HG03066 (cell line): ENCODE results near the gene NEGR1.

Experiments
- ATAC-seq: cut with Tn5 transposase; IDR thresholded peaks from one replicate; pipeline ENCODE4 v1.9.1; 2021; ENCODE audit warnings: low read depth; ENCODE audit not compliant: unreplicated experiment

Gene NEGR1

DNA sequence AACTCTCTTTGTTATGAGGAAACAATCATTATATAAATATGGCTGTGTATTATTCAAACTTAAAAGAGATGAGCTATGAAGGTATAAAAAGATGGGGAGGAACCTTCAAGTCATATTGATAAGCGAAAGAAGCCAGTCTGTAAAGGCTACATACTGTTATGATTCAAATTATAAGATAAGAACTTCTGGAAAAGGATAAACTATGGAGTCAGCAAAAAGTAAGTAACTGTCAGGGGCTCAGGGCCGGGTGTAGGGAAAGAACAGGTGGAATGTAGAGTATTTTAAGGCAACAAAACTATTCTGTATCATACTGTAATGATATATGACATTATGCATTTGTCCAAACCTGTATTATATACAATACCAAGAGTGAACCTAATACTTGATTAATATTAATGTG lies 628.4 kb downstream of the NEGR1 start:
- no peak for ATAC-seq

DNA sequence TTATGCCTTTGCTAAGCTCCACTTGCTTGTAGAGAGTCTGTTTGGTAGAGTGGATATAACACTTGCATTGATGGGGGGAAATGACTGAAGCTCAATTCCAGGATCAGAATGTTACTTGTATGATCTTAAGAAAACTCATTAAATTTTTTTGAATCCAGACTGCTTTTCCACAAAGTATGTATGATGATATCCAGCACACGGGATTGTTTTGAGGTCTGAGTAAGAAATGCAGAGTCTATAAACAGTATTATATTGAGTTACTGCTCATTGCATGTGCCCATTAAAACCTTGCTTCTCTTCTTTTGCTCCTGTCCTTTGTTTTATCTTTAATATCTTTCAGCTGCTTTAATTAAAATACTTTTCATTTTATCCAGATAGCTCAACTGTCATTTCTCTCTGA lies 631.1 kb downstream of the NEGR1 start:
- no peak for ATAC-seq

DNA sequence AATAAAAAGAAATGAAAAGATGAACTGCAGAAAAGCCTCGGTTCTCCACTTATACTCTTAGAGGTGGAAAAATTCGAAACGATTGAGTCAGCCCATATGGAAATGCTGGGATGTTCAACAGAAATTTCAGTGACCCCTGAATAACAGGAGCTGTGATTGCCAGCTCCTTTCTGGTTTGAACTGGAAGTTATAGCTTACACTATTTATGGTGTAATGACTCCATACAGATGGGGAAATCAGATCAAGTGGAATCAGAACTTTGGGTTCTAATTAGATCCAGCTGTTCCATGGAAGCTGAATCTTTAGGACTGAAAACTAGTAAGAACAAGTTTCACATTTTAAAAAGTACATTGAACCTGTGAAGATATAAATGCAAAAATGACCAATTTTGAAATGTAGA lies 632.2 kb downstream of the NEGR1 start:
- ATAC-seq, result no peak

DNA sequence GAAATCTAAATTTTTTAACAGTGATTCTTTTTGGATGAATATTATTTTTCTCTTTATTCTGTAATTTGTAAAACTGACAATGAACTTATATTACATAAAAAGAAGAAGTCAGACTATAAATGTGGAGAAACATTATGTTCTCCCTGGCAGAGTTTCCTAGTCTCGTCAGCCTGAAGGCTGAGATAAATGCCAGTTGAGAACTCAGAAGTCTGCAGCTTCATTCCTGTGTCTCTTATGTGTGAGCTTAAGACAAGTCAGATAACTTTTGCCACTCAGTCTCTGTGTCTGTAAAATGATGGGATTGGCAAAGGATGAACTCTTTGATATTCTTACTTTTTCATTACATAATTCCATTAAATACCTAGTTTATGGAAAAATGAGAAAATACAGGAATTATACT lies 632.7 kb downstream of the NEGR1 start:
- ATAC-seq, result no peak

DNA sequence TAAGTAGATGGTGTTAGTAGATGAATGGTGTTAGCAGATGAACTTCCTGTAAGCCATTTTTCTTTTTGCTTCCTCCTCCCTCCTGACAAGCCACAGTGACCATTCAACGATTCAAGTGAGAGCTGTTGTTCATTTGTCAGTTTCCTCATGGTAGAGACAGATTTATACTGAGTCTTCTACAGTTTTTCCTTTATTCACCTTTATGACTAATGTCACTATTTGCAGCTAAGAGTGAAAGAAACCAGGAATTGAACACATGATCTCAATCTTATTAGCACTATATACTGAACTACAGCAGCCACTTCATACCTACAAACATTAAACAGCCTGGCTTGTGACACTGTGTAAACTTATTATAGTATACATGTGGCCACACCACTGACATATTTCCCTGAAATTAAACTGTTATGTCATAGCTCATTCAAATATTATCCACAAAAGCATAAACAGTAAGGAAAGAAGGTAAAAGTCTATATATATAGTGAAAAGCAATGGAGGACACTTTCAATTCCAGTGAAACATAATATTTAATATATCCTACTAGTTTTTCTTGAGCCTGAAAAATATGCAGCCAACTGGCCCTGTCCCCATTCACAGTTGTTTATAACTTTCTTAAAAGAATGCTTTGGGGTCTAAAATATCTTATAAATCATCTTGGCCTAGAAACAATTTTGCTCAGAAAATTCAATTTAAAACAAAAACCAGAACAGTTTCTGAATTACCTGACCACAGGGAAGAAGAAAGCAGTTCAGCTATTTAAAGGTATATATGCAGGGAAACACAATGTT lies 634.6 kb downstream of the NEGR1 start:
- ATAC-seq, result no peak

DNA sequence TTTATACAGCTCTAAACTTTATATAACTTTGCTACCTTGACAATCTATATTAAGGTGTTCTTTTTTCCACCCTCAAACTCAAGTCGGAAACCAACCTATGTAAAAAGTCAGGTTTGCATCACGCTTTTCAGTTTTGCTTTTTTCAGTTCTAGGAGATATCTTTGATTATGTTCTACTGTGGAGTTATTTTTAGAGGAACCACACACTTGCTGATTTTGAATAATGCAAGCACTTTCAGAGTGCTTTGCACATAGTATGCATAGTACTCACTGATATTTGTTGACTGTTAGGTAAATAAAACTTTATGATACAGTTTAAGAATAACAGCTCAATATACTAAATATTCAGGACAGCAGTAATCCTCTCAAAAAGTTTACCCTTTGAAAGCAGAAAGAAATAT lies 637.3 kb downstream of the NEGR1 start:
- ATAC-seq, result no peak

DNA sequence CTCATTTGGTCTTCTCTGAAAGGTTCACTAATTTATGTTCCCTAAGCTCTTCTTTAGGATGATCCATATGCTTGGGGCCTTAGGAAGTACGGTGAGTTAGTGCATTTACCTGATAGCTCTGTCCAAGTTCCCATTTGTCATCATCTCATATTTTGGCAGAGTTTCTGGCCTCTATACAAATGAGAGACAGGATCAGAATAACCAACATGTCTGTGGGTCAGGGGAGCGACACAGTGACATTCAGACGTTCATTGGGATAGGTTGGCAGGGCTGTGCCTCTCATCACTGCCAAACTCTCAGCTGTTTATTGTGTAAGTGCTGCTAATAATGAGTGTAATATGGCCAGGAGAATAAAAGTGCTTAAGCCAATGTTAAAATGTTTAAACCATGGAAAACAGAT lies 640.4 kb downstream of the NEGR1 start:
- no peak for ATAC-seq

DNA sequence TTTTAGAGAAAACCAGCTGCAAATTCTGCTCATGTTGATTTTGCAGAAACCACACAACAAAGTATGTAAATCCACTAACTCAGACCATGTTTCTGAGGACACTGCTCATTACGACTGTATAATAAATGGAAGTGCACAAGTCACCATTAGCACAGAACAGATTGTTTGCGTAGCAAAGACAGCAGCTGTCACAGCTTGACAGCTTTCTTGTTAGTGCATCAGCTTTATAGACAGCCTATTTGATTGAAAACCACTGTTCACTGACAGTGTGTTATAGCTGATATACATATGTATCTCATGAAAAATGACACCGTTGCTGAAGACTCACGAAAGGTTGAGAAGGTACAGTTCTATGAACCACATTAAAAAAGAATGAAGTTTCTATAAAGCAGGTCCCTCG lies 641.3 kb downstream of the NEGR1 start:
- no peak for ATAC-seq

DNA sequence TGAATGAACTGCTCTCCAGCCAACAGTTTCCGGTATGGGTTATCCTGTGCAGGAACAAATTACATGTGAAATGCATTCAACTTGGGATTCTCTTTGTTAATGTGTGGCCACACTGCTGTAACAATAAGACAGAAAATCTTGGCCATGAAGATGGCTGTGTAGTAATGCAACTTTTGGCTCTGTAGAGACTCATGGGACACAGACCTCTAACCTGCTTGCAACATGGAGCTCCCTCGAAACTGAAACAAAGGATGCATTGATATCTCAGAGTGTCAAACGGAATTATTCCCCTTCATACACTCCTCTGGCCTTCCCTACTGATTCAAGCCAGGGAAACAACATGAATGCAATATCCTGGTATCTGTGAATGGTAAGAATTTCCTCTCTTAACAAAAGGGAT lies 642.2 kb downstream of the NEGR1 start:
- ATAC-seq, result no peak

DNA sequence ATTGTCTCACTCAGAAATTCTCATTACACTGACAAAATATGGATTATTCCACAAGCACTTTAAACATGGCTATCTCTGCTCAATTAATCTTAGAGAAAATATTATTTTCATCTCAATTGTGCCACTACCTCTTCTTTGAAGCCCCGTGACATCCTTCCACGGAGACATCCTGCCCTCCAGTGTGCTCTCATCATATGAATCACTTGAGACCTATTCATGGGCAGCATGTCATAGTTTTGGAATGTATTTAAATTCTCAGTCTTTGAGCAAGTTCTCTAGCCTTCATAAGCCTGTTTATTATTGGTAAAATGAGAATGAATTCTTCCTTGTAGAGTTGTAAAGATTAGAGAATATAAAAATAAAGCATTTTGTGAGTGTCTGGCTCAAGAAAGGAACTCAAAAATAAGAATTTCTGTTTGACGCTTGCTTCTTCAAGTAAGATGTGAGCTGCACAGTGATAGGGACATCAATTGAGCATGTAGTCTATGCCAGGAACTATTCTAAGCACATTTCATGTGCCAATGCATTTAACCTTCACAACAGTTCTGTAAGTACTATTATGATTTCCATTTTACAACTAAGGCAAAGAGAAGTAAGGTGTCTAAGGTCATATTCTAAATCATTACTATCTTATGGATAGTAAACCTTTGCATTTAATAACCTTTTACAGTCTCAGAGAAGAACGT lies 644.1 kb downstream of the NEGR1 start:
- ATAC-seq, result no peak

DNA sequence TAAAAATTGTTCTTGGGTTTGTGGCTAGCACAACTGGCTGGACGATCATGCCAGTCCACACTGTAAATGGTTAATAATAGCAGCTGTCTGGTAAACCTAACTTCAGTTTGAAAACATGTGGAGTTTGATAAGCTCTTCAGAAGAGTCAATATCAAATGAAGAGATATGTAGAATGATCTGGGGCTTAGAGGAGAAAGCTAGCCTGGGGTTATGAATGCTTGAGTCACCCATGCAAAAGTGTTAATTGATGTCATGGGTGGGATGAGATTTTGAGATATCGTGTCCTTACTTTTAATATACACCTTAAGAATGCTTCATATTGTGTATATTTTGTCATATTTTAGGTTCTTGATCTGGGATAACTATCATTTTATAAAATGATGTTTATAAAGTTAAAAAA lies 646.8 kb downstream of the NEGR1 start:
- ATAC-seq, result no peak

DNA sequence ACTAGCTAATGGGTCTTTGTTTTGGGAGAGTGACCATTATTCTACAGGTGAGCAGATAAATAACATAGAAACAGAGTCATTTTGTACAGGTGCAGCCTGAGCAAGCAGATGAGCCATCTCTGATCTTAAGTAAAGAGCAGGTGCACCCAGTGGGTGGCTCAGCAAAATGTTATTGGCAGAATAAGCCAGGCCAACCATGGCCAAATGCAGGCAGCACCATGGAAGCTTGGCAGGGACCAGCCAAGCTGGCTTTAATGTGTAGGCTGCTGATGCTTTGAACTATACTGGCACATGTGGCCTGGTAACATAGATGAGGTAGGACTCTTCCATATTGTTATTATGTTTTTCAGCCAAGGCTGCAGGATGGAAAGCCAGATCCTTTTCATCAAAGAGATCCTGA lies 648.2 kb downstream of the NEGR1 start:
- no peak for ATAC-seq

DNA sequence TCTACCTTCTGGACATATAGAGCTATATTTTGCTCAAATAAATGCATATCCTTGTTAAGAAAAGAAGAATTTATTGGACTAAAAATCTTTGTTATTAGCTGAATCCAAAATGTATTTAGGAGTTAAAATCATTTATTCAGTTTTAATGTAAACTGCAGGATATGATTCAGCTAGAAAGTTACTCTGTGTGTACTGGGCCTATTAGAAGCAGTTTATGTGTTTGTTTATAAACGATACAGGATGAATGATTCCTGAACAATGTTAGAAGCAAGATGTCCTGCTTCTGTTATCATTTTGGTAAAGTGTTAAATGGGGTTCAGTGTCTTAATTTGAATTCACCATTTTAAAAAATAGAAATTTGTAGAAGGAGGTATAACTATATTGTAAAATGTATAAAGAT lies 652.3 kb downstream of the NEGR1 start:
- no peak for ATAC-seq

DNA sequence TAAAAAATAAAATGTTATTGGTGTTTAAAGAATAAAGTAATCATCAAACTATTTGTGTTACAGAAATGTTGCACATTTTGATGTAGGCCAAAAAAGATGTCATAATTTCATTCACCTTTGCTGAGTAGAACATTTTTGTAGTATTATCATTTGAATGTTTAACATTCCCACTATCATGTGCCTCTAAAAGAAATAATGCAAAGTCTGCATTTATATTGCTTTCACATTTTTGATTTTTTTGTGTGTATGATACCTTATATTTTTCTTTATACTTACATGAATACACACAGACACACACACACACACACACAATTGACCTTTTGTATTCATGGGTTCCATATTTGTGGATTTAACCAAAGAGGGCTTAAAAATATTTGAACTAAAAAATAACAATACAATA lies 657.3 kb downstream of the NEGR1 start:
- ATAC-seq, result no peak

DNA sequence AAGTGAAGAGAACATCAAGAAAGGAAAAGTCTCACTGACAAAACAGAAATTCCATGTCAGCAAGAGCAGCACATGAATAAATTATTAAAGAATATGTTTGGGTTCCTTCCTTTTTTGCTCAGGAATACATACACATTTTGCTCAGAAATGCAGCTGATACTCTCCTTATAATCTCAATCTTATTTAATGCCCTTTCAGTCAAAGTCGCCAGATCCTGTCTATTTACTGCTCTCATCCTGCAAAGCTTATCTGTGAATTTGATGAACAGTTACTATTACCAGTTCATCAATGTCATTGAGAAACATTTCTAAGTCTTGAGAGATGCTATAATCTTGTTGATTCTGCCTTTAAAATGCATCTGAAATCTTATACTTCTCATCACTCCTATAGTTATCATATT lies 658.5 kb downstream of the NEGR1 start:
- no peak for ATAC-seq

DNA sequence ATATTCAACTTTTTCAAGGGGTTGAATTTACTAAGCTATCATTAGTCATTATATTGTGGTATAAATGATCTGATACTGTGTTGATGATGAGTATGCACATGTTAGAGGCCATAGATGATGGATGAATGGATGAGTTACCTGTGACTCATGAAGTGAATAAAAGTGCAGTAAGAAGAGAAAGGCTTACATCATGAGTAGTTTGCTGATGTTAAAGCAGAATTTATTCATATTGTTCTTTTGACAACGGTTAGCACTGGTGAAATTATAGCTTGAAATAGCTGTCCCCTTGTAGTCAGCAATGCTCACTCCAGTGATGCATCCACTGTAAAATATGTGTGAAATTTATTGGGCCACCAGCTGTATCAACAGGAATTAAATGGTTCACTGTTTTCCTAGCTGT lies 660.6 kb downstream of the NEGR1 start:
- ATAC-seq, result no peak

DNA sequence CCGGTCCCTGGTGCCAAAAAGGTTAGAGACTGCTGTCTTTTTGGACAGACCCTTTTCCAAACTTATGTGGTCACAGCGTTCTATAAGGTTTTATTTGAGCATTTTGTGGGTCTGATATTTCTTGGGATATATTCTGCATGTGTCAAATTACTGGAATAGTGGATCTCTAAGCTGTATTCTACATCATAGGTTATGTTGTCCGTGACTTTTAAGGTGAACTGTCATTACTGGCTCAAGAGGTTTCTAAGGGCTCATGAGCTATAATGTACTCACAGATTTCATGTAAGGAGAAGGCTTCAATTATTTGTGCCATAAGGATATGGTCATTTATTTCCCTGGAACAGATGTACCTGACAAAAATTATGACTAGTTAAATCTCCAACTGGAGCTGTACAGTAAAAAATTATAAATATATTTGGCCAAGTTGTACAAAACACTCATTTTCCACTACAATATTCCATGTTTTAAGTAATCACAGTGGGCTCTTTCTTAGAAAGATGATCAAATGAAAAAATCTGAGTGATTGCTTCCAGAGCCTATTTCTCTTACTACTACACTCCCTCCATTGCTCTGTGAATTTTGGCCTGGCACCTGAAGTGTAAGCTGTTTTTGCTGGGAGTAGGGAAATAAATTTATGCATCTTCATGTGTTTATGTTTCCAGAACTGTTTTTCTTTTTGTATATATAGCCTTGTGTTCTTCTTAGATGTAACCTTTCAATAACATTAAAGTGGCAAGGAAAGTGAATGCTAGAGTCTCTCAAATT lies 663.4 kb downstream of the NEGR1 start:
- no peak for ATAC-seq

DNA sequence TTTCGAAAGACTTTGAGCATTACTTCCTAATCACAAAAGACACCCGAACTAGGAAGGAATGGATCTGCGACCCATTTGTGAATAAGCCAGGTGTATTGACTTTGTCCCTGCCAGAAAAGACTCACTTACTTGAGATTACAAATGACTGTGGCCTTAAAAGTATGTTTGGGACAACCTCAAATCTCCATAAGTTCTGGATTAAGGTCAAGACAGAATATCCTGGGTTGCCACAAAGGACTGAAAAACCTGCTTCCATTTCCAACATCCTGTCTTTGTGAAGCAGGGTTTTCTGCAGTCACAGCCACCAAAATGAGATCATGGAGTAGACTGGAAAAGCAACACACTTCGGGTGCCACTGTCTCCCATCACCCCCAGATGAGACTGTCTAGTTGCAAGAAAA lies 664.1 kb downstream of the NEGR1 start:
- ATAC-seq, result no peak

DNA sequence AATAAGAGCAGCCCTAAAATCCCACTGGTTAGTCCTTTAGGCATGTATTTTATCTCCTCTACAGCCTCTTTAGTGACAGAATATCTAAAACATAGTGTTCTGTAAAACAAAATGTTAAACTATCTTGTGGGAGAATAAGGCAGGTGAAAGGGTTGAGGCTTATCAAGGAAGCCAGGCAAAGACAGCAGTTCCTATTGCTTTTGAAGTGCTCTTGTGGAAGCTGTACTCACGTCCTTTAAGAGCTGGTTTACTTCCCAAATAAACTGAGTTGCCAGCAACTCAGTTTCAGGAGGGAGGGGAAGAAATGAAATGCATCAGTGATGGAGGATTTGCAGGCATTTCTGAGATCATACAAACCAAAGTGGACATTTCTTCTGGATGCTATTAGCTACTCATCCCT lies 671.9 kb downstream of the NEGR1 start:
- ATAC-seq, result no peak

DNA sequence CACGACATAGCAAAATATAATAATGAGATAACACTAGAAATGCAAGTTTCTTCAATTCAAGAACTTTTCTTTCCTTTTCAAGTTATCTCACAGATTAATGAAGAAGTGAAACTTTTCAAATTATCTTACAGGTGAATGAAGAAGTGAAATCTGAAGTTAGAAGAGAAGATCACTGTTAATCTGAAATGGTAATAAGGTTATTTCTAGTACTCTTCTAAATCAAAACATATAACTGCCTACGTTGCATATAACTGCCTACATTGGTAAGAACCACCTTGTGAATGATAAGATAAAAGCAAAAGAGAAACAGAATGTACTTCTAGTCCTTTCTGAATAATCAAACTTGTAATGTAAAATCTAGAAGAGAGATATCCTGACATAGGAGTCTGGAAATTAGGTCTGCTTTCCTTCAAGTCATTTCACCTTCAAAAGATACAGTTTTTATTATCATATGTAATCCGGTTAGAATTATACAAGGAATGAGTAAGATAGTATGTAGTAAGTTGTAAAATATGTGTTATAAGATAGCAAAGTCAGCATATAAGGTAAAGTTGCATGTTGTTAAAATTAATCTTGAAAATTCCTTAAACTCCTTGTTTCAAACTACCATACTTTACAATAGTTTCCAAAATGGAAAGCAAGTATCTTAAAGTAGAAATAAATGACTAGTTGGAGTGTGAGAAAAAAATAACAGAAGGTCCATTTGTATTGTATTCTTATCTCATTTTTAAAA lies 679.1 kb downstream of the NEGR1 start:
- ATAC-seq, result no peak

DNA sequence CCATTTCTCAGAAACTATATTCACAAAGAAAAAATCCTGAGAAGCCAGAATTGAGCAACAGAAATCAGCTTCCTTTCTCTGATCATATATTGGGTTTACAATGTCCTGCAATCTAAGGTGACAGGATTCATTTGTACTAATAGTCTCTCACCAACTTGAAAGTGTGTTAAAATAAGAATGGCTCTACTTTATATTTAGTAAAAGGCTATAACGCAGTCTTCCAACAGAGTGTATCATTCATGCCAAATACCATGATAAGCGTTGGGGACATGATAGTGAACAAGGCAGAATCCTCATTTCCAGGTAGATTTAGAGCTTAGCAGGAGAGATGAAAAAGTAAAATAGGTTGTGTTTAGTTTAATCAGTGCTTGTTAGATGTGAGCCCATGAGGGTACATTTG lies 682.3 kb downstream of the NEGR1 start:
- no peak for ATAC-seq
